ENCODE measurements around the gene MYOG.

DNA sequence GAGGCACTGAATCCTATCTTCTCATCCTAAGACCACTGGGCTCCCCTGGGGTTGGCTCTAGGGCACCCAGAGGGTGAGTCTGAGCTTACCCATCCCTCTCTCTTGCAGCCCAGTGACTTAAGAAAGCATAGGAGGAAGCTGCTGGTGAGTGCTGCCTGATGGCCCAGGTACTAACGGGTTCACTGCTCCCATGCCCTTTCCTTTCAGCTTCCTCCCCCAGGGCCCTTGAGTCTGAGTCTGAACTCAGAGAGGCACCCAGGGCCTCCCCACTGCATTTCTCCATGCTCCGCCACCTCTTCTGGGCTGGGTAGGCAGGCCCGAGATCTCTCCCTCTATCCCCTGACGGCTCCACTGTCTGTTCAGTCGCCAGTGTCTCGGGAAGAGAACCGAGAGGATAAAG, 29.8 kb downstream of the MYOG start:
- TF ChIP-seq YY1 (IDR thresholded peaks at IDR 0.05; ENCODE audit: low read depth) (no peak), TCF12 (IDR thresholded peaks at IDR 0.05; ENCODE audit: low read depth) (no peak), RAD21 (IDR thresholded peaks at IDR 0.05; ENCODE audit: low read depth) (no peak), CREB1 (IDR thresholded peaks at IDR 0.05; ENCODE audit: low read depth) (no peak), FOXM1 (IDR thresholded peaks at IDR 0.05; ENCODE audit: borderline replicate concordance, low read depth) (no peak), EP300 (IDR thresholded peaks at IDR 0.05; ENCODE audit: borderline replicate concordance) (no peak), NFIC (IDR thresholded peaks at IDR 0.05) (no peak), TAF1 (IDR thresholded peaks at IDR 0.05; ENCODE audit: low read depth) (no peak)
- TF ChIP-seq, protein P1, sequence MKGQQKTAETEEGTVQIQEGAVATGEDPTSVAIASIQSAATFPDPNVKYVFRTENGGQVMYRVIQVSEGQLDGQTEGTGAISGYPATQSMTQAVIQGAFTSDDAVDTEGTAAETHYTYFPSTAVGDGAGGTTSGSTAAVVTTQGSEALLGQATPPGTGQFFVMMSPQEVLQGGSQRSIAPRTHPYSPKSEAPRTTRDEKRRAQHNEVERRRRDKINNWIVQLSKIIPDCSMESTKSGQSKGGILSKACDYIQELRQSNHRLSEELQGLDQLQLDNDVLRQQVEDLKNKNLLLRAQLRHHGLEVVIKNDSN (IDR thresholded peaks at IDR 0.05) = no peak
- TF ChIP-seq, protein P2, sequence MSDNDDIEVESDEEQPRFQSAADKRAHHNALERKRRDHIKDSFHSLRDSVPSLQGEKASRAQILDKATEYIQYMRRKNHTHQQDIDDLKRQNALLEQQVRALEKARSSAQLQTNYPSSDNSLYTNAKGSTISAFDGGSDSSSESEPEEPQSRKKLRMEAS (IDR thresholded peaks at IDR 0.05) = no peak

All from Ishikawa (cell line).